Measurements from ENCODE around the gene PAX4. TPM values are rescaled to one million over a fixed set of nuclear protein-coding genes. Genes with fewer than 3 reads are reported as not detected.

The PAX4 gene
- total and polyA plus RNA-seq, 9 of the 15 experiments (the other 6 are each of a cell fraction or from before 2014, with no cell fraction given) = not detected

- TF ChIP-seq REST (IDR thresholded peaks at IDR 0.05; ENCODE audit: borderline replicate concordance) (no peak), REST (CRISPR knock-in tag; IDR thresholded peaks at IDR 0.05; ENCODE audit: low read depth) (peak; percentile 84), GABPB1 (CRISPR knock-in tag; IDR thresholded peaks at IDR 0.05) (peak; percentile 96), FOXO4 (CRISPR knock-in tag; IDR thresholded peaks at IDR 0.05) (no peak), MIER1 (IDR thresholded peaks at IDR 0.05; ENCODE audit: low read depth) (no peak), KLF13 (tag; IDR thresholded peaks at IDR 0.05; ENCODE audit: borderline replicate concordance, low read depth) (0 out of 2 replicates have a peak, but pooled peaks have one; percentile 45), SFPQ (IDR thresholded peaks at IDR 0.05; ENCODE audit: low read depth, low read length) (no peak), SIX5 (IDR thresholded peaks at IDR 0.05; ENCODE audit: borderline replicate concordance in 1 of 2, insufficient read depth in 1 of 2, low read depth in 1 of 2, low read length in 2 of 2) (peak in 1 of 2 experiments; percentile 4; a peak in 1 of 4 replicates), CSDE1 (IDR thresholded peaks at IDR 0.05) (no peak; a peak in 1 of 4 replicates), ZNF644 (tag; IDR thresholded peaks at IDR 0.05; ENCODE audit: low read depth) (peak; percentile 79; the same call in 1 of the 2 replicates), HDAC2 (IDR thresholded peaks at IDR 0.05) (peak; percentile 69), SNAPC5 (CRISPR knock-in tag; IDR thresholded peaks at IDR 0.05) (no peak), ZNF174 (CRISPR knock-in tag; IDR thresholded peaks at IDR 0.05) (no peak)
Measured at GRCh38 chr7:127651556-127652332, 33.8 kb upstream of the PAX4 start, which contains the start of gene SND1 (continued).

Measured in K562 (cell line).